ENCODE results near the gene CLVS2.

- TF ChIP-seq CTBP1 (IDR thresholded peaks at IDR 0.05; ENCODE audit: borderline replicate concordance) (no peak), FOXA1 (IDR thresholded peaks at IDR 0.05) (no peak), ARNT (IDR thresholded peaks at IDR 0.05) (no peak), BHLHE40 (IDR thresholded peaks at IDR 0.05; ENCODE audit: borderline replicate concordance) (no peak), LEF1 (IDR thresholded peaks at IDR 0.05; ENCODE audit: borderline replicate concordance) (no peak), NFRKB (IDR thresholded peaks at IDR 0.05) (no peak), SUZ12 (IDR thresholded peaks at IDR 0.05) (no peak), ELF4 (IDR thresholded peaks at IDR 0.05) (no peak), HDGF (IDR thresholded peaks at IDR 0.05; ENCODE audit: borderline replicate concordance) (no peak)
These were observed 122.8 kb downstream of the CLVS2 start for GRCh38 chr6:123118811-123119210.
